GM19025 (cell line): ENCODE data around the gene SF3A1.
"Not testable (repeated sequence)": the region's sequence is repeated elsewhere in the genome, so short reads cannot be mapped to it uniquely, and the experiment has no call there.

Source experiments
- ATAC-seq: cut with Tn5 transposase; IDR thresholded peaks from one replicate; pipeline ENCODE4 v1.9.1; 2021; ENCODE audit warnings: mild to moderate bottlenecking, low read depth, moderate library complexity; ENCODE audit not compliant: unreplicated experiment

The SF3A1 gene

GRCh38 chr22:30357236-30357570, 509 bp upstream of the SF3A1 start:
- no peak for ATAC-seq

- no peak for ATAC-seq
Measured at GRCh38 chr22:30354644-30355043, 2.0 kb downstream of the SF3A1 start.

- ATAC-seq, result no peak
Measured at GRCh38 chr22:30351226-30351625, 5.5 kb downstream of the SF3A1 start.

- ATAC-seq, result no peak
Measured at GRCh38 chr22:30348809-30349208, 7.9 kb downstream of the SF3A1 start.

GRCh38 chr22:30348404-30348803, 8.3 kb downstream of the SF3A1 start:
- ATAC-seq, result no peak

- ATAC-seq, result no peak
Measured at GRCh38 chr22:30347255-30347892, 9.3 kb downstream of the SF3A1 start.

- ATAC-seq, result no peak
Measured at GRCh38 chr22:30344447-30345200, 12.1 kb downstream of the SF3A1 start.

- ATAC-seq, result no peak
Measured at GRCh38 chr22:30340911-30341685, 15.6 kb downstream of the SF3A1 start.

GRCh38 chr22:30338802-30339201, 17.9 kb downstream of the SF3A1 start:
- ATAC-seq, result no peak

GRCh38 chr22:30338341-30338740, 18.4 kb downstream of the SF3A1 start:
- not testable (repeated sequence) for ATAC-seq

GRCh38 chr22:30337461-30337778, 19.3 kb downstream of the SF3A1 start:
- no peak for ATAC-seq

- no peak for ATAC-seq
Measured at GRCh38 chr22:30336752-30337460, 19.8 kb downstream of the SF3A1 start.

GRCh38 chr22:30335236-30335635, 21.5 kb downstream of the SF3A1 start:
- ATAC-seq, result no peak

- no peak for ATAC-seq
Measured at GRCh38 chr22:30334646-30335045, 22.0 kb downstream of the SF3A1 start.

GRCh38 chr22:30333707-30334087, 23.0 kb downstream of the SF3A1 start:
- no peak for ATAC-seq

GRCh38 chr22:30332994-30333706, 23.5 kb downstream of the SF3A1 start:
- ATAC-seq, result no peak

GRCh38 chr22:30332551-30332950, 24.1 kb downstream of the SF3A1 start:
- ATAC-seq, result no peak

- no peak for ATAC-seq
Measured at GRCh38 chr22:30328466-30329049, 28.1 kb downstream of the SF3A1 start.

GRCh38 chr22:30327864-30328345, 28.8 kb downstream of the SF3A1 start:
- no peak for ATAC-seq
